ENCODE results near the gene SLC4A4.
"Not testable (repeated sequence)": the region's sequence is repeated elsewhere in the genome, so short reads cannot be mapped to it uniquely, and the experiment has no call there.

The SLC4A4 gene

DNA sequence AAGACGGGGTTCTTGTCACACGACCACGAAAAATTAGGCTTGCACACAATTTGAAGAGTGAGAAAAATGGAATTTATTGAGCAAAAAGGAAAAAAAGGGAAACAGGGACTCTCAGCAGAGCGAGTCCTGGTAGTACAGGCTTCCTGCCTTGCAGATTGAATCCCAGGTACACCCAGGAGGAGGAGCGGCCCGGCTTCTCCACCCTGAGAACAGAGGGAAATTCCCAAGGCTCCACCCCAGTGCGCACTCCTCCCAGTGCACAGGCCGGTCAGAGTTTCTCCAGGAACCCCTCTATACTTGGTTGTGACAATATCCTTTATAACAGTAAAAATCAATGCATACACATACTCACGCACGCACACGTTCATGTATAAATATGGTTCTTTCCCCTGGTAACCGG, 22.0 kb downstream of the SLC4A4 start:
- no peak for DNase-seq

DNA sequence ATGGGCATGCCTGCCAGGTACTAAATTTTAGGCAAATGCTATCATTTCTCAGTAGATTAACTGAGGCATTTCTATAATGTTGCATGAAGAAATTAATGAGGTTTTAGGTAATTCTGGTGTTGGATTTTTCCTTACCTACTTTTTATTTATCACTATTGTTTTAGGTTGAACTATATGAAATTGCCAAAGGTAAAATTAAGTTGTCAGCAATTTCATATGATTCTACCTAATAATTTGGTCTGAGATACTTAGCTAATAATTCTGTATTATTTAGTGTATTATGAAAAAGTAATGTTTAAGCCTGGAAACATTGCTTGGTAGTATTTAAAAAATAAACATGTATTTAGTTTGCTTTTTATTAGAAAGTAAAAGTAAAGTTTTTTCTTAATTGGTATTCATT, 22.7 kb downstream of the SLC4A4 start:
- DNase-seq: no peak

GRCh38 chr4:71366766-71367165, 27.9 kb downstream of the SLC4A4 start:
- DNase-seq: no peak

GRCh38 chr4:71367546-71367945, 28.7 kb downstream of the SLC4A4 start:
- no peak for DNase-seq

DNA sequence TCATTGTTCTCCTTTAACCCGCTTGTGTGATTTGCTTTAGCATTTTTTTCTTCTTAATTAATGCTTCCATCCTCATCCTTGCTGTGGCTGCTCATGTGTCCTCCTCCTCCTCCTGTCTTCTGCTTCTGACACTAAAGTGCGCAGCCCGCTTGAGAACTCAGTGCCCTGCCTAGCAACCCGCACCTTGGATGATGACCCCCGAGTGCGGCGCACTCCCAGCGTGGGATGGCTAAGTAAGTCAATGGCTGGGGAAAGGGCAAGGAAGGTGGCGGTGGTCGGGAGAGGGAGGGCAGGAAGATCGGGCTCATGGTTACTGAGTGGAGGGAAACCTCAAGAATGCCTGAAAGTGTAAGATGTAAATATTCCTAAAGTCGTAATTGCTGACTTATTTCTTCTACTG, 30.1 kb downstream of the SLC4A4 start:
- DNase-seq: no peak

DNA sequence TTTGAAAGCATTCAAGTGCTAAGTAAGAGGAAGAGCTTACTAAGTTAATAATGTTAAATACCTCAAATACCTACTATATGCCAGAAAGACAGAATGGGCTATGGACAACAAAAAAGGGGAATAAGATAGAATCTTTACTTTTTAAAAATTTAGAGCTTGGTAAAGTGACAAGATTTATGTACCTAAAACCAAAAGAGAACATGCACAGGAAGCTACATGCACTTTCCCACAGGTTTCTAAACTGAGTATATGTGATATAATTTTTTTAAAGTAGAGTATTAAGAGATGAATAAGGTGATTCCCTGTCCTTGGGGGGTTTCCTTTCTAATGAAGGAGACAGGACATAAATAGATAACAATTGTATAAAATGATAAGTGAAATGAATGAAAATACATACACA, 30.7 kb downstream of the SLC4A4 start:
- no peak for DNase-seq

- no peak for DNase-seq
Observed at GRCh38 chr4:71375494-71375893, 36.7 kb downstream of the SLC4A4 start.

DNA sequence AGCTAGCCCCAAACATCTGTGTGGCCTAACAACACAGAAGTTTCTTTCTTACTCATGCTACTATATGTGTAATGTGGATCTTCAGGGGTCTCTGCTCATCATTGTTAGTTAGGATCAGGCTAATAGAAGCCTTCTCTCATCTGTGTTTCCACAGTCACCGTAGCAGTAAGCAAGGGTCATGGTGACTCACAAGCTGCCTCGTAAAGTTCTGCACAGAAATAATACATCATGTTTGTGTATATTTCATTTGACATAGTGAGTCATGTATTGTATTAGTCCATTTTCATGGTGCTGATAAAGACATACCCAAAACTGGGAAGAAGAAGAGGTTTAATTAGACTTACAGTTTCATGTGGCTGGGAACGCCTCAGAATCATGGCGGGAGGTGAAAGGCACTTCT, 38.7 kb downstream of the SLC4A4 start:
- no peak for DNase-seq

DNA sequence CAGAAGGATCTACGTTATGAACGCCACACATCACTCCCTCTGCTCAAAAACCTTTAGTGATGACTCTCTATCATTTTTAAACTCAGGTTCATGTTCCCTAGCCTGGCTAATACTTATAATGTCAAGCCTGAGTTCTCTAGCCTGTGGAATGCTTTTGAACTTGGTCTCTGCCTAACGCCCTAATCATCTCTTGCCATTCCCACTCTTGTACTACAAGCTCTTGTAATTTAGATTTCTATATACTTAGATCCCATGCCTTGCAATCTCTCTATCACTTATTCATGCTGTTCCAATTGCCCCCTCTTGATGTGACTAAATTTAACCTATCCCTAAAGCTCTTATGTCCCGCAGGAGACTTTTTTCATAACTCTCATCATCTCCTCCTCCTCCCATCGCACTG, 40.3 kb downstream of the SLC4A4 start:
- no peak for DNase-seq

DNA sequence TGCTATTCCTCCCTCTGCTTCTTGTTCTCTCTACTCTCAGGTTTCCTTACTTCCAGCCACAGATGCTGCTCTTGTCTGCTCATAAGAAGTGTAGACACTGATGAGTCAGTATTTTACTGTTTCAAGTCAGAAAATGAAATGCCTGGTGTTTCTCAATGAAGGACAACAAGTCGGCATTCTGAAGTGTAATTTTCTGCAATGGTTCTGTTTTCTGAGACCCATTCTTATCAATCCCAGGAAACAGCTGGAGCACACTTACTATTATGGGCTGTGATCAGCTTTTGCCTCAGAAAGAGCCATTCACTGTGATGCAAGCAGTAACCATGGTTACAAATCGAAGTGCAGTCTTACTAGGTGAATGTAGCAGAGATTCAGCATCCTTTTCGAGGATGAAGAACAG, 42.0 kb downstream of the SLC4A4 start:
- DNase-seq: no peak

GRCh38 chr4:71382125-71382899, 43.5 kb downstream of the SLC4A4 start:
- no peak for DNase-seq

DNA sequence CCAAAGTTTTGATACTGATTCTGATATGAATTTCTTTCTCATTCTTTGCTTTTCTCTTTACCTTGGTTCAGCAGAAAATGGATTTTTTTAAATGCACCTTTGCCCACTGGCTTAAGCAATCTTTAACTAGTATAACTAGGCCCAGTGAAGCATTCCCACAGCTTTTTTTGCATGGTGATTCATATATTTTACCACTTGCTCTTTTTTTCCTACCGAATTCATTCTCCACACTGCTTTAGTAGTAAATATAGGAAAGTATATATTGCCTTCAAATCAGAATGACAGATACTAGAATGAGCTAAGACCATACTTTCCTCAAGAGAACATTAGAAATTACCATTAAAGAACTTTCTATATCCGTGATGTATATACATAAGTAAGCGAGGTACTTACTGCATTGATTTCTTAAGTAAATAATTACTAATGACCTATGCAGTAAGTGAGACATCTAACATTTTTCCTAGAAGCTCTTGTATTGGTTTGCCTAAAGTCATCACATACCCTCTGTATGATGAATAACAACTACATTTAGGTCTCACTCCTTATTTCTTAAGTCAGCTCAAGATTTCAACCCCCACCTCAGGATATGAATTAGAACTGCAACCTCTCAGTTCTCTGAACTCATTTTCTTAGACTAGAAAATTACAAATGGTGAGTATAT, 44.2 kb downstream of the SLC4A4 start:
- DNase-seq: no peak

DNA sequence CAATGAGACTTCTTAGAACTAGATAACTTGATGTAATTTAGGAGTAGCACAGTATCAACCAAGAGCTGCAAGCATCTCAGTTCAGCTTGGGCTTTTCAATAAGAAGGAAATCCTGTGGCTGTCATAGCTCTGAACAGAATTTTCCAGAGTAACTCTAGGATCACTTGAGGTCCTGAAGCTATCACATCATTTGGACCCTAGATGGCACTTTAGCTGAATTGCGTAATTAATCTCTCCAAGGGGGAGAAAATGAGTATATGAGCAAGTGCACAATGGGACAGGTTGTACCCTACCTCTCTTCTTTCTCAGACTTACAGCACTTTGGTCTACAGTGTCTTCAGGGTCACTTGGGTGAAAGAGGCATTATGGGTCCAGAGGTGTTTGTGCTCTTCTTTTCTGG, 45.2 kb downstream of the SLC4A4 start:
- DNase-seq: no peak

DNA sequence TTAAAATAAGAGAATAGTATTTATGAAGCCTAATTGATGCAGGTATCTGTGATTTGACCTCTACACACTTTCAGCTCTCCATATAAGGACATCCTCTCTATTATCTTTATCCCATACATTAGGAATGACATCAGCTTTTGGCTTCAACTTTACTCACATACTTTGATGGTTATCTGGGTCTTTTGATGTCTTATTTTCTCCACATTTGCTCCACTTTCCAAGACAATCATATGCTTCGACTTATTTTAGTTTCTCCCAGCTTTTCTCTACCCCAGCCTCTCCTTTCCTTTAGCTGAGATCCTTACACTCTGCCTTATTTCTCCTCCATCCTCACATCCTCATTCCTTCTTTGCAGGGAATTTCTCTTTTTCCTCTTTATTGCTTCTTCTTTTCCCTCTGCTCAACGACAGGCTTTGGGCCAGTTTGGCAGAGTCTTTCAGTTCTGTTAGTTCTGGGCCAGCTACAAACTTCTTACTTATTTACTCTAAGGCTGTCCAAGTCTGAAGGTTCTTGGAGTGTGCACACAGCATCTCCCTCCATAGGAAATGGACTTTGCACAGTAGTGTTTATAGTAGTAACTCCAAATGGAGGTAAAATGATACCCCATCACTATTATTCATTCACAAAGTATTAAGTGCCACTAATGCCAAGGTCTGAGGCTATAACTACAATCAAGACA, 50.5 kb downstream of the SLC4A4 start:
- no peak for DNase-seq

DNA sequence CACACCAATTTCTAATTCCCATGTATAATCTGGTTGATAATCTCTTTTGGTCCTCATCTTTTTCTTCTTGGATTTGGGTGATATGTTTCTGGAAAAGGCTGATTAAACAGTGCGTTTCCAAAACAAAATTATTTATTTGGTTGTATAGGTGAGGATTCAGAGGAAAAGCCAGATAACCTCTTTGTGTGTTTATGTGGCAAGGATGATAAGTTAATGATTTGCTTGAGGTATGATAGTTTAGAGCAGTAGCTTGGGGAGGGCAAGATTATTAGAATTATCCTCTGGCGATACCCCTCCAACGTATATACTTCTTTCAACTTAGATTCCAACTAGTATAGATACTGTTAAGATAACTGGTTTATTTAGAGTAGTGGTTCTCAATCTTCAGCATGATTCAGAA, 53.3 kb downstream of the SLC4A4 start:
- no peak for DNase-seq

GRCh38 chr4:71396382-71396781, 57.6 kb downstream of the SLC4A4 start:
- no peak for DNase-seq

DNA sequence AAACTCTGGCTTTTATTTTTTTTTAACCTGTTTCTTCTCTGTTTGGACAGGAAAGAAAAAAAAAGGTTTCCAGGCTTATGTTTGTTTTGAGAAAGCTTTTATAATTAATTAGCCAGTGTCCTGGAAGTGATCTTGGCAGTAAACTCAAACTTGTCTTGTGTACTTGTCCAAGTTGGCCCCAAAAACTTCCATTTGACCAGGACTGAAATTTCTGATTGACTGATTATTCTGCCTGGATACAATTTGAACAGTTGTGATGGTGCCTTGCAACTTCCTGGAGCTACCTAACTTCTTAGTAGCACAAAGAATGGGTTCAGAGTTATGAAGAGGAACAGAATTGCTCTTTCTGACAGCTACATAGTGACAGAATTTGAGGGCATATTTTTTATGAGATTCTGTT, 62.0 kb downstream of the SLC4A4 start:
- DNase-seq: no peak

- no peak for DNase-seq
Observed at GRCh38 chr4:71402616-71403015, 63.8 kb downstream of the SLC4A4 start.

- no peak for DNase-seq
Observed at GRCh38 chr4:71404049-71404448, 65.2 kb downstream of the SLC4A4 start.

- DNase-seq: no peak
Observed at GRCh38 chr4:71405791-71406190, 67.0 kb downstream of the SLC4A4 start.

- peak; percentile 19 for DNase-seq
Observed at GRCh38 chr4:71406459-71406963, 67.7 kb downstream of the SLC4A4 start.

DNA sequence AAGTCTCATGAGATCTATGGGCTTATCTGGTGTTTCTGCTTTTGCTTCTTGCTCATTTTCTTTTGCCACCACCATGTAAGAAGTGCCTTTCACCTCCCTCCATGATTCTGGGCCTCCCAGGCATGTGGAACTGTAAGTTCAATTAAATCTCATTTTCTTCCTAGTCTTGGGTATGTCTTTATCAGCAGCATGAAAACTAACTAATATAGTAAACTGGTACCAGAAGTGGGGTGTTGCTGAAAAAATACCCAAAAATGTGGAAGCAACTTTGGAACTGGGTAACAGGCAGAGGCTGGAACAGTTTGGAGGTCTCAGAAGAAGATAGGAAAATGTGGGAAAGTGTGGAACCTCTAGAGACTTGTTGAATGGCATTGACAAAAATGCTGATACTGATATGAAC, 70.1 kb downstream of the SLC4A4 start:
- not testable (repeated sequence) for DNase-seq

GRCh38 chr4:71411981-71412380, 73.2 kb downstream of the SLC4A4 start:
- DNase-seq: no peak

DNA sequence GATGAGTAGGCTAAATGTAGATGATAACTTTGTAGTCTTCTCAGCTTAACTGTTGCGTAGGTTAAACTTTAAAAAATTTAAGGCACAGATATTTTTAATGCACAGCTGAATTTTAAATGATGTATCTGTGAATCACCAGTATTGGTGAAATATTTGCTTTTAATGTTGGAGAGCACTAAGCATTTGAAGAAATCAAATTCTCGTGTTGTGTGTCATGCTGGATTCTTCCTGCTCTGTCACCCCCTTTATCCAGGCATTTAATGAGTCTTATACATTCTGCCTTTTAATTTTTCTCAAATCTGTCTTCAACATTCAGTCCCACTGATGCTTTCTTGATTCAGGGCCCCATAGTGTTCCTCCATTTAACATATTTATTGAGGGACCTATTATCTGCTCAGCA, 76.7 kb downstream of the SLC4A4 start:
- DNase-seq: no peak

Data from suppressor macrophage treated with lipopolysaccharide for 4 hours (primary cell).